Activated CD4-positive, alpha-beta T cell treated with anti-CD3 and anti-CD28 coated beads, Interleukin-10, Interleukin-2, amounts not matched to agents 100 ng/mL and 50 ng/mL, durations not matched to agents 16 hours and 8 hours (primary cell): ENCODE results near the gene MTLN.
"Not testable (repeated sequence)": the region's sequence is repeated elsewhere in the genome, so short reads cannot be mapped to it uniquely, and the experiment has no call there.

Source experiments
- DNase-seq: peaks from one replicate; pipeline ENCODE4 v3.0.0-alpha.2; 2020

MTLN gene, protein sequence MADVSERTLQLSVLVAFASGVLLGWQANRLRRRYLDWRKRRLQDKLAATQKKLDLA

DNA sequence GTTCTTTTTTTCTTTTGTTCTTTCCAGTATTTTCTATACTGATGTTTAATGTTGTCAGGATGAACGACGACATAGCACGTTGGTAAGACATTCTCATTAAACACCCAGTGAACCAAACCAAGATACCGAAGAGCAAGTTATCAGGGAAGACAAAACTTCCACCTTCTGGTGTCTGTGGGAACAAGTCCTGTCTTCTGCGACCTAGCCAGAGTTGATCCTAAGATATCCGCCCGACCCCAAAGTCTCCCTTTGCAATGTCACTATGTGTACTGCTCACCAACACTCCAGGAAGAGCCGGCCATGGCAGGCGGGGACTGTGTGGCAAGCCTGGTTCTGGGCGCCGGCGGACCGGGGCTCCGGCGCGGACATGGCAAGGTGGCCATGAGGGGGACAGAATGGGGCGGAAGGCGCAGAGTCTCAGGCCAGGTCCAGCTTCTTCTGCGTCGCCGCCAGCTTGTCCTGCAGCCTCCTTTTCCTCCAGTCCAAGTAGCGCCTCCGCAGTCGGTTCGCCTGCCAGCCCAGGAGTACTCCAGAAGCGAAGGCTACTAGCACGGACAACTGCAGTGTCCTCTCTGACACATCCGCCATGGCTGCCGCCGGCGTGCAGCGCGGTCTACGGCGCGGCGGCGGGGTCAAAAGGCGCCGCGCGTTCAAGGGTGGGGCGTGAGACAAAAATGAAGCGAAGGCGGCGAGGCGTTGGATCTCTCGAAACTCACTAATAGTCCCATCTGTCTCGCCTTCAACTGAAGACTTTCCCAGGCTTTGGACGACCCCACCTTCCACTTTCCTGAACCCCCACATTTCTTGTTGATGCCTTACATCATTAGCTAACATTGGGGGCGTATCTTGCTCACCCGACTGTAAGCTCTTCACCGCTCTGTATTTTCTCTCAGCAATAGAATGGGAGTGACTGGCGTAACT, at the start of gene MTLN:
MTLN (minus strand) TSS at position 610 of the 921 bp plus-strand sequence; CDS start at position 588, 22 bp downstream.
- peak; percentile 80 for DNase-seq

DNA sequence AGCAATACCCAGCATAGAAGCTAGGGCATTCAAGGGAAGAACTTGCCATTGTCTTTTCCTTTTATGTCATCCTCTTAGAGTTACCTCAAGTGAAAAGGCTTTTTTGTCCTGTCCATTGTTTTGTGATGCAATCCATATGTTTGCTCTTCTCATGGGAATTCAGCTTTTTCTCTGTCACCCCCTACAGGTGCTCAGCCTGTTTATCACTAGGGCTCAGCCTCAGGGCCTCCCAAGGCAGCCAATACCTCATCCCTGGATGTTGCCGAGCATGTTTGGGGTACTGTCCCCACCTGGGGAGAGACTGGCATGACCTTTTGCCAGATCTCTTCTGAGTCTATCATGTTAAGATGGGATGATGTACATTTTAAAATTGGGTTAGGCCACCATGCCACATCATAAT, 49.6 kb upstream of the MTLN start:
- not testable (repeated sequence) for DNase-seq

DNA sequence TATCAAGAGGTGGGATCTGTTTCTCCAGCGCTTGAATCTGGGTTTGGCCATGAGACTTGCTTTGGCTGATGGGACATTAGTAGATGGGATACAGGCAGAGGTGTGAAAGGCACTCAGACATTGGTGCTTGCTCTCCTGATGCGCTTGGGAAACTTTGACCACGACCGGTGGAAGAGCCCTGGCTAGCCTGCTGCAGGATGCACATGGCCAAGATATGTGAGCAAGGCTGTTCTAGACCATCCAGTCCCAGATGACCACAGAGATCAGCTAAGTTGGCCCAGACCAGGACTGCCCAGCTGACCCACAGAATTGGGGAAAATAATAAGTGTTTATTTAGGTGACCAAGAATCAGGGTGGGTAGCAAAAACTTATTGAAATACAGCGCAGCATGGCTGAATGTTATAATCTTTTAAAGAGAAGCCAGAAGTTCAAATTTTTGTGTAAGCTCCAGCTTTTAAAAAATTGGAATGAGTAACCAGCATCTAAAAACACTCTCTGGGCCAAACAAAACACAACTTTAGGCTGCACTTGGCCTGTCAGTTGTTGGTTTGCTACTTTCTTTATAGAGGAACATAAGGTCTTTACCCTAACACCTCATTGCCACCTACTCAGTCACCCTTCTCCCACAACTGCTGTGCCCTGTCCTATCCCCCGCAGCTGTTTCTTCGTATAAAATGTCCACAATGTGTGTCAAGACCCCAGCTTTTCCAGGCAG, 35.9 kb upstream of the MTLN start:
- DNase-seq, result not testable (repeated sequence)

DNA sequence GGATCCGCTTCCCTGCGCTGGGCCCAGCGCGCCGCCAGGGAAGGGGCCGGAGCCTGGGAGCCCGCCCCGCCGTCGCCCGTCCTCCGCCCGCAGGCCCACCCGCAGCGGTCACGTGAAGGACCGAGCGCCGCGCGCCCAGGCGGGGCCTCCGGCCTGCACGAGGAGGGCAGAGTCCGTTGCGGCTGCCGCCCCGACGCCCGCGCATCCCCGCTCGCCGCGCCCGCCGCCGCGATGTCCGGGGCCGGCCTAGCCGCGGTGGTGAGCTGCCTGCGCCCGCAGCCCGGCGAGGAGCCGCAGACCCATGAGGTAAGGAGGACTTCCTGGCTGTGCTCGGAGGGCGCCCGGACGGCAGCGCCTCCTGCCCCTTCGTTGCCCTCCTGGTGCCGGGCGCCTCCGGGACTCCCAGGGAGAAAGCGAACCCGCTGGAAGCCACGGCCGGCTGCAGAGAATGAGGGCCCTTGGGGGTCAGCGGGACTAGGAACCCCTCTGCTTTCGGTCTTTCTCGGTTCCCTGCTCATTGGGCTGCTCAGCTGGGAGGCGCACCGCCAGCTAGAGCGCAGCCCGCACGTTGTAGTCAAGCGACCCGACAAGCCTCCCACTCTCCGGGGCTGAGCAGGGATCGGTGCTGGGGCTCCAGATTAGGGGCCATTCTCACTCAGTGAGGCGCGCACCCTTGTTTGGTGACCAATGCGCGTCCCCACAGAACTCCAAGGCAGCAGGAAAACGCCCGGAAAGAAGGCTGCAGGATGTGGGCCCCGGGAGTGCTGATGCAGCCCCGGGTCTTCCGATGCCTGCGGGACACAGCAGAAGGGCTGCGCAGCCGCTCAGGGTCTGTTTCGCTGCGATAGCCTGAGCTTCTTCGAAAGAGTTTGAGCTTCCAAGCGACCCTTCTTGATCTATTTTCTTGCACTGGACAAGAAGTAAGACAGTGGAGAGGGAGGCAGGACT, 33.4 kb upstream of the MTLN start:
- not testable (repeated sequence) for DNase-seq

DNA sequence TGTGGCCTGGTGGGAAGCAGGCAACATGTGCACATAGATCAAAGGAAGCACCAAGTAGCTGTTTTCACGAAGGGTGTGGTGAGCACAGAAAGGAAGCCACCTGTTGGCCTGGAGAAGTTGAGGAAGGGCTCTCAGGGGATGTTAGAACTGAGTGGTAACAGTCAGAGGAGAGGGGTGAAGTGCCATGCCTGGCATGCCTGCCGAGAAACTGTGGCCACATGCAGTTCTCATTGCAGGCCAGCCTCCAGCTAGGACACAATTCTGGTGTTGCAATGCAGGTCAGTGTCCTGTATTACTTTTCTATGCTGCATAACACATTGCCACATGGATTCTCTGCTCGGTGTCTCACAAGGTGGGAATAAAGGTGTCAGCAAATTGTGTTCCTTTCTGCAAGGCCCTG, 30.9 kb upstream of the MTLN start:
- DNase-seq, result not testable (repeated sequence)

DNA sequence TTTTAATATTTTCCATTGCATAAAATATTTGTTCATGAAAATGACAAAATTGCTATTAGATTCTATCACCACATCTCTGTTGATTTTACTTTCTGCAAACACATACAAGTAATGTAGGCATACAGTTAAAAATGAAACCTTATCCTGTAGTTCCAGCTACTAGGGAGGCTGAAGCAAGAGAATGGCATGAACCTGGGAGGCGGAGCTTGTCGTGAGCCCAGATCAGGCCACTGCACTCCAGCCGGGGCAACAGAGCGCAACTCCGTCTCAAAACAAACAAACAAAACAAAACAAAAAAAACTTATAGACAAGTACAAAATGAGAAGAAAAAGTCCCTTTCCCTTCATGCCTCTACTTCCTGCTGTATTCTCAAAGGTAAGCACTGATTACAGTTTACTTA, 22.2 kb upstream of the MTLN start:
- not testable (repeated sequence) for DNase-seq

DNA sequence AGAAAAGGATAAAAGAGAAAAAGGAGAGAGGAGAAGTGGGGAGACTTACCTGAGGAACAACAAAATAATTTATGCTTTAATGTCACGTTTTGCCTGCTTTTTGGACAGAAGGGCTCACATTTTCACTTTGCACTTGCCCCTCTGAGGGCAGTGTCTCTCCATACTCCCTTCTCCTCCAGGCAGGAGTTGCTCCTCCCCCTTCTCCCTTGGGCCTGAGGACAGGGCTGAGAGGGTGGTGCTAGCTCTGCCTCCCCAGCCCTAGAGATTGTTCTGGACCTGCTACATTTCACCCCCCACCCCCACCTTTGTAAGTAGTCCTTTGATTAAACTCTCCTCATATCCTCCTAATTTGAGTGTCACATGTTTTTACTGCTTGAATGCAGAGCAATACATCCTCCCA, 17.5 kb upstream of the MTLN start:
- DNase-seq, result not testable (repeated sequence)

DNA sequence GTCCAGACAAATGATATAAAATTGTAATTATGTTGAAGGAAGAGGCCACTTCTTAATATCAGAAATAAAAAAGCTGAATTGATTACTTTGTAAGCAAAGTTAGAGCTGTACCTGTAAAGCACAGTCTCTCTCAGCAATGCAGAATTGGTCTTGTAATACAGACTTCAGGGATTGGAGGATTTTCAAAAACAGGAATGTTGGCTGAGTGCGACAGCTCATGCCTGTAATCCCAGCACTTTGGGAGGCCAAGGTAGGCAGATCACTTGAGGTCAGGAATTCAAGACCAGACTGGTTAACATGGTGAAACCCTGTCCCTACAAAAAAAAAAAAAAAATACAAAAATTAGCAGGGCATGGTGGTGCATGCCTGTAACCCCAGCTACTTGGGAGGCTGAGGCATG, 10.3 kb upstream of the MTLN start:
- not testable (repeated sequence) for DNase-seq

DNA sequence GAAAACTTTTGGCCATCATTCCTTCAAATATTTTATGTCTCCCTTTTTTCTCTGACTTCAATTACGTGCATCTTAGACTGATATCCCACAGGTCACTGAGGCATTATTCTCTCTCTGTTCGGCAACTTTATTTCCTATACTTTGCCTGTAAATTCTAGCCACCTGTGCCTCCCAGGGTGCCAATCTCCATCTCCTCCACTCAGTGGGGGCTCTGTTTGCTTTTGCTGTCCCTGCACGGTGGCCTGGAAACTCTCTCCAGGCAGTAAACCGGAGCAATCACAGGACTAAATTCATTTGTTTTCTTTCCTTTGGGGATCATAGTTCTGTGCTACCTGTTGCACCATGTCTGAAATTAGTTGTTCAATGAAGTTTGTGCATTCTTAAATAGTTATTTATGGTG, 9.6 kb upstream of the MTLN start:
- no peak for DNase-seq

DNA sequence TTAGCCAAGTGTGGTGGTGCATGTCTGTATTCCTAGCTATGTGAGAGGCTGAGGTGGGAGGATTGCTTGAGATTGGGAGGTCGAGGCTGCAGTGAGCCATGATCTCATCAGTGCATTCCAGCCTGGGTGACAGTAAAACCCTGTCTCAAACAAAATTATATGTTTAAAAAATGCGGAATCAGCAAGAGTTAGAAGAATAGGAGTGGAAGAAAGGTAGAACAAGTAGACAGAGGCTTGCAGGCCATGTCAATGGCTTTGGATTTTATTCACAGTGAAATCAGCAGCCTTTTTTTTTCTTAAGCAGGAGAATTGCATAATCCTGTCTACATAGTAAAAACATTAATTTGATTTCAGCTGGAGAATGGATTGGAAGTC, 7.8 kb upstream of the MTLN start:
- no peak for DNase-seq

DNA sequence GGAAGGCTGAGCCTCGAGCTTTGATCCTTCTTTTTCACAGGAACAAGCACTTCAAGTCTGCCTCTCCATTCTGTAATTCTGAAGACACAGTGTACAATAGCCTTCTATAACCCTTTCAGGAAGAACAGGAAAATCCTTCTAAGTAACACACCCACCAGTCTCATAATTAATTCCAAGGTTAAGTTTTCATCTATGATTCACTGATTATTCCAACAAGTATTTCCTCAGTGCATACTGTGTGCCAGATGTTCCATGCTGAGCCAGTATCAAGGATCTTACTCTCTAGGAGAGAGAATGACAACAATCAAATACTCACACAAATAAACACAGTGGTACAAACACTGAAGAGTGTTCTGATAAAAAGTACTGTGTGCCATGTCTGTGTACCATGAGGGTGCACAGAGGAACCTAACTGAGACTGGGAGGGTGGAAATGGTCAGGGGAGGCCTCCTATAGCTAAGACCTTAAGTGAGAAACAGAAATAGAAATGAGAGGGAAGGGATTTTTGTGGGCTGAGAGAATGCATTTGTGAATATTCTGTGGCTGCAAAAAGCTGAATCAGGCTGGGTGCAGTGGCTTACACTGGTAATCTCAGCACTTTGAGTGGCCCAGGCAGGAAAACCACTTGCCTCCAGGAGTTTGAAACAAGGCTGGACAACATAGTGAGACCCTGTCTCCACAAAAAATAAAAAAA, 7.3 kb upstream of the MTLN start:
- DNase-seq, result no peak

DNA sequence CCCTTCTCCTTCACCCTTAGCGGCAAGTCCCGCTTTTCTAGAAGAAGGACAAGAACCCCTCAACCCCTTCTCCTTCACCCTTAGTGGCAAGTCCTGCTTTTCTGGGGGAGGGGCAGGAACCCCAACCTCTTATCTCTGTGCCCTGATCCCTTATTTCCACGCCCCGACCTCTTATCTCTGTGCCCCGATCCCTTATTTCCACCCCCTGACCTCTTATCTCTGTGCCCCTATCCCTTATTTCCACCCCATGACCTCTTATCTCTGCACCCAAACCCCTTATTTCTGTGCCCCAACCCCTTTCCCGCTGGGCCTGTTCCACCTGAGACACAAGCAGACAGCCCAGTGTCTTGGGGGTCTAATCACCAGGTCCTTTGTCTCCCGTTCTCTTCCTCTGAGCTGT, 6.5 kb upstream of the MTLN start:
- not testable (repeated sequence) for DNase-seq

DNA sequence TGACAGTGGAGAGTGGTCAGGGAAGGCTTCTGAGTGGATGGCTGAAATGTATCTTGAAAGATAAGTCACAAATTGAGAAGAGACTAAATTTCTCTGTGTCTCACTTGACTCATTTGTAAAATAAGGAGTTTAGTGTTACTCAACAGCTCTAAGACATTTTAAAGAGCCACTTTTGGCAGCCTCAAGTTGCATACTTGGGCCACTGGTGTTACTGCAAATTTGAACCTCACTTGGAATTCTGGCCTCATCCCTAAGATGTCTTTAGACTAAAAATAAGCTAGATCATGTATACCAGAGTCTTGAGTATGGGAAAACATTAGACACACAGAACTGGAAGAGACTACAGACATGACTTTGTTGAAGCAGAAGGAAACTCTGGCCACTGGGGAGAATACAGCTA, 4.5 kb upstream of the MTLN start:
- no peak for DNase-seq

DNA sequence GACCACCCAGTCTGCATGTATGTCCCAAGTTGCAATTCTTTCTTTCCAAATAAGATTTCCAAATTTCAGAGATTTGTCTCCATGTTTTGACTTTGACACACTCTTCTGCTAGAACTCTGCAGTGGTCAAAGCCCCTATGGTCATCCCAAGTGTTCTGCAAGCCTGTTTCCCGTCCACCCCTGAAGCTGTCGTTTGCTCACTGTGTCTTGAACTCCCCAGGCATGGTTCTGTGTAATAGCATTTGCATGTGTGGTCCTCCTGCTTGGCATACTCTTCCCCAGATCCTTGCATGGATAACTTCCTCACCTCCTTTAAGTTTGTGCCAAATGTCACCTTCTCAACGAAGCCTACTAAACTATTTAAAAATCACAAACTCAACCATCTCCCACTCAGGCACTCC, 3.9 kb upstream of the MTLN start:
- DNase-seq, result no peak

DNA sequence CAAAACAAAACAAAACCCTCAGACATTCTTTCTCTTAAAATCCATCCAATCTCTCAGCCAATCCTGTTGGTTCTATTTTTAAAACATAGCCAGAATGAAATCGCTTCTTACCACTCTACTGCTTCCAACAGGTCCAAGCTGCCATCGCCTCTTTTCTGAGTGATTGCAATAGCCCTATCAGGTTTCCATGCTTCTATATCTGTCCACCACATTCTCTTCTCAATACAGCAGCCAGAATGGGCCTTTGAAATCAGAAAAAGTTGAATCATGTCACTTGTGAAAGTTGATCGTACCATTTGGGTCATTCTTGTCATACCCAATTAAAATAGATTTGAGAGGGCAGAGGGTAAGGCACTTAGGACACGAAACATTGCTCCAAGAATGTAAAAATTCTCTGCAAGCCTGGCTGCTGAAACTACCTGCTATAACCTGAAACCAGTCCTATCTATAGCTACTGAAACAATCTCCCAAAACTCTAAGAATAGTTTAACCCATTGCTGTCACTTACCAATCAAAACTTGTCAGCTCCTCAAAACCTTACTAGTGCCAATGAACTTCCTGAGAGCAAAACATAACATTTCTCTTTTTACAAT, 3.3 kb upstream of the MTLN start:
- no peak for DNase-seq

DNA sequence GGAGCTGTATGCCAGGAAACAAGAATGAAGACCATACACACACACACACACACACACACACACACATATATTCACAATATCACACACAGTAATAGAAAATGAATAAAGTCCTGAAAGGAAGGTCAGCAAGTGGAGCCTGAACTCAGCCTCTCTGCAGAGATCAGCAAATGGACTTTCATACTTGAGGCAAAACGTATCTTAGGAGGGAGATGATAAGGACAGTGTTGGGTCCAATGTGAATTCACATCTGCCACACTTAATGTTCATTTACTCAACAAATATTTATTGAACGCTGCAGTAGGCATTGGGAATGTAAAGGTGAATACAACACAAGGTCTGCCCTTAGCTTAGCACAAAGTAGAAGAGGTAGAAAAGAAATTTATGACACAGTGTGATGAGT, 2.7 kb upstream of the MTLN start:
- DNase-seq, result no peak

DNA sequence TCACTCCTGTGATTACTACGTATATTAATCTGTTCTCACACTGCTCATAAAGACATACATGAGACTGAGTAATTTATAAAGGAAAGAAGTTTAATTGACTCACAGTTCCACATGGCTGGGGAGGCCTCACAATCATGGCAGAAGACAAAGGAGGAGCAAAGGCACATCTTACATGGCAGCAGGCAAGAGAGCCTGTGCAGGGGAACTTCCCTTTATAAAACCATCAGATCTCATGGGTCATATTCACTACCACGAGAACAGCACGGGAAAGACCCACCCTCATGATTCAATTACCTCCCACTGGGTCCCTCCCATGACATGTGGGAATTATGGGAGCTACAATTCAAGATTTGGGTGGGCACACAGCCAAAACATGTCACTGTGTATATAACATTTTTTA, 1.2 kb upstream of the MTLN start:
- not testable (repeated sequence) for DNase-seq

DNA sequence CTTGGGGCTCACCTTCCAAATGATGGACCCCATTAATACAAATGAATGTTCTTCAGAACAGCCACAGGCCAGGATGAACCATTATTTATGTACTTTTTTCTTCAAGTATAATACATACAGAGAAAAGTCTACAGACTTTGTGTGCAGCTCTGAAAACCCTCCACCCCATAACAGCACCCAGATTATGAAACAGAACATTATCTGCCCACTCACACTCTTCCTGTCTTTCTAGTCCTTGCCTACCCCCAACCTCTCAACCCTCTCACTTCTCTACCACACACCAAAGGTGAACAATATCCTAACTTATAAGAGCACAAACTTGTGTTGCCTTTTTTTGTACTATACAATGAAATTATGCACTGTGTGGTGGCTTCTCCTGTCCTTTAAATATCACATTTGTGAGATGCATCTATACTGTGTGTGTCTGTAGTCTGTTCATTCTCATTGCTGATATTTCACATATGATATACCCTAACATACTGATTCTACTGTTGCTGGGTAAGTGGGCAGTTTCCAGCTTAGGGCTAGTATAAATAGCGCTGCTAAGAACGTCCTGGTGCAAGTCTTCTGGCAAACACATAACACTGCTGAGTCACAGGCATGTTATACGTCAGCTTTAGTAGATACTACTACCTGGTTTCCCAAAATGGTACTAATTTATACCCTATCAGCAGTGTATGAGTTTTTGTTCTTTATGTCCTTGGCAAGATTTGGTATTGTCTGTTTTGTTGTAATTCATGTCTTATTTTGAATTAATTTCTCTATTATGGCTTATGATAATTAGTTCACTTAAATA, 6.5 kb downstream of the MTLN start:
- peak; percentile 16 for DNase-seq

DNA sequence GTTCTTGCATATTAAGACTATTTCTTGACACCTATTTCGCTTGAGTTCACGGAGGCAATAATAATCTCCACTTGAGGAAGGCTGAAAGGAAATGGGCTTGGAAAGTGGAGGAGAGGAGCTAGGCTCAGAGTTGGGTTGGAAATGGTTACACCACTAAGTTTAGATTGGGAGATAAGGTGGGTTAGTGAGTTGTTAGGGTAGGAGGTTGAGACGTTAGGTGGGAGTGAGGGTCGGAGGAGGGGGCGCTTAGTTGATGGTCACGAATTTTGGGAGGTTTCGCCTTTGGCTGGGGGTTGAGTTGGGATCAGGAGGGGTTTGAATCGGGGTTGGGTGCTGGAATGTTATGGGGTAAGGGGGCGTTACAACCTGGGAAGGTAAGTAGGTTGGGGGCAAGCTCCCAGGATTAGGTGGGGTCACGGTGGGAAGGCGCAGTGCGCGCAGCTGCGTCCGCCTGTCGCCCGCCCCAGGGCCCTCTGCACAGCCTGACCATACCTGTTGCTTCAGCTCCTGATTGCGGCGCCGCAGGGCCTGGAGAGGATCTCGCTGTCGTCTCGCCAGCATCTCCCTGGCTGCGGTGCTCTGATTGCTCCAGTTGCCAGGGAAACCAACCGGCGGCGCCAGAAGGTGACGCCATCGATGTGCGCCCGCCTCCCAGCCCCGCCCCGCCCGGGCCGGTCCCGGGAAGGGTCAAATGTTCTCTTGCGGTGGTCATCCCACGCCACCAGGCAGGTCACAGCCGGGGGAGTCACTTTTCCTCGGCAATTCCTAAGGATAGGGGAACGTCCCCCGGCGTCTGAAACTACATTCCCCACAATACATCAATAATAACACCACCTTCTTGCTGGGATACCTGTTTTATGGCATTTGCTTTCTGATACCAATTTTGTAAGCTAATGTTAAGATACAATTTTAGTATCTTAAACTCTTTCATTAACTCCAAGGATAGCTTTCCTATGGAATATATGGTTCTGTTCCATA, 7.7 kb downstream of the MTLN start, which contains the start of gene NPHP1:
NPHP1 (minus strand) TSS at position 606 of the 978 bp plus-strand sequence; CDS start at position 561, 45 bp downstream.
- peak; percentile 86 for DNase-seq
